Activated gamma-delta T cell treated with anti-CD3 and anti-CD28 coated beads, Interleukin-2, amount 50 U/mL, for 16 hours (primary cell): Measurements from ENCODE around the gene COL19A1.

Source experiments
- DNase-seq: peaks from one replicate; pipeline ENCODE4 v3.0.0-alpha.2; 2020; ENCODE audit warnings: low read depth

The COL19A1 gene

GRCh38 chr6:70171236-70171635 lies 304.9 kb downstream of the COL19A1 start:
- no peak for DNase-seq

- no peak for DNase-seq
Measured at GRCh38 chr6:70172252-70172651, 305.9 kb downstream of the COL19A1 start.

- DNase-seq, result no peak
Measured at GRCh38 chr6:70175770-70176169, 309.4 kb downstream of the COL19A1 start.

- no peak for DNase-seq
Measured at GRCh38 chr6:70176842-70177550, 310.6 kb downstream of the COL19A1 start.

DNA sequence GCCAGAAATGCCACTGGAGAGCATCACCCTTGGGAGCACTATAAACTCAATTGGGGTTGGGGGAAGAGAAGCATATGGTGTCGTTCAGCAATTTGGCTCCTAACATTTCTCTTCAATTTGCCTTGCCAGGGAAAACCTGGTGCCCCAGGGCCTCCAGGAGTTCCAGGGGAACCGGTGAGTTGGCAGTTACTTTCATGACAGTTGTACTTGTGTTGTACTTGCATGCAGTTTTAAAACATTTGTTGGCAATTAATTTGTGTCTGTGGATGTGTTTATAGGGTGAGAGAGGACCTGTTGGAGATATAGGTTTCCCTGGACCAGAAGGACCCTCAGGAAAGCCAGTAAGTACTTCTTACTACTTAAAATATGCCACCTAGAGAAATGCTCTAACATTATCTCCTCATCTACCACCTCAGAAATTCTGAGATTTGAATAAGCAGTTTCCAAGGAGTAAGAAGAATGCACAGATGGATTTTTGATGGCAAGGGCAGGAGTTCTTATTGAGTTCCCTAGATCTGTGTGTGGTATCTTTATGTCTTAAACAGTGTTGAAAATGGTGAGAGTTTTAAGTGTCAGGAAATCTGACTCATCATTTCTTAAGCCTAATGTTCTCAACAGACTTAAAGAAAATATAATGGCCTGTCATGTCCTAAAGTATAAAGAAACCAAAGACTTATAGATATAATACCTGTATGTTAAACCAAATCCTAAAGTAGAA lies 314.0 kb downstream of the COL19A1 start:
- no peak for DNase-seq

- no peak for DNase-seq
Measured at GRCh38 chr6:70180901-70181599, 314.7 kb downstream of the COL19A1 start.

GRCh38 chr6:70183538-70183937 lies 317.2 kb downstream of the COL19A1 start:
- DNase-seq, result no peak

DNA sequence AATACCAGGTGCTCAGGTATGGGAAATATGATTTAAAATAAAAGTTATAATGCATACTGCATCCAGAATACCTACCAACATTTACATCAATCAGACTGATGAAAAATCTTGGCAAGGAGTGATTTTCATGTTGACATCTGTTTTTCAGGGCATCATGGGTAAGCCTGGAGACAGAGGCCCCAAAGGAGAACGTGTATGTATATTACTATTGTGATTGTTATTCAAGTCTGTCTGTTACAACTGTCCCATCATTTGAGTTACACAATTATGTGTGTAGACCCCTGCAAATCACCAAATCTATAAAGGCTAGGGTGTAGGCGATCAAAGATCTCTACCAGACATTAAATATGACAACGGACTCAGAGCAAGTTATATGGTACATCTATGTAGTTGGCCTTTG lies 318.4 kb downstream of the COL19A1 start:
- no peak for DNase-seq

- no peak for DNase-seq
Measured at GRCh38 chr6:70186461-70186860, 320.1 kb downstream of the COL19A1 start.

GRCh38 chr6:70188202-70188601 lies 321.8 kb downstream of the COL19A1 start:
- DNase-seq, result no peak

DNA sequence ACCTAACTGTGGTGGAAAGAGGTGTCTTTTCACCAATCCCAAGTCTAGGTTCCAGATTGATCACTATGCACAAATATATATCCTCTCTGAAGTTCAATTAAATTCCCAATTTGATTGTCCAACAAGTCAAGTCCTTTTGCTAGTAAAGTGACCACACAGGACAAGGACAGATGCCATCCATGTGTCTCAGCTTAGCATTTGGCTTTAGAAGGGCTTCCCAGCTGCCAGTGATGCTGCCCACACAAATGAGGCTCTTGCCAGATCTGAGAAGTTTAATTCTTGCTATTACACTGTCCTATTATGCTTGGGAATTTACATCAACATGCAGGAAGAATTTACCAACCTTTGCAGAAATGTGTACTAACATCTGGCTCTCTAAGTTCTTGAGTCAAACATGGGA lies 328.1 kb downstream of the COL19A1 start:
- no peak for DNase-seq

DNA sequence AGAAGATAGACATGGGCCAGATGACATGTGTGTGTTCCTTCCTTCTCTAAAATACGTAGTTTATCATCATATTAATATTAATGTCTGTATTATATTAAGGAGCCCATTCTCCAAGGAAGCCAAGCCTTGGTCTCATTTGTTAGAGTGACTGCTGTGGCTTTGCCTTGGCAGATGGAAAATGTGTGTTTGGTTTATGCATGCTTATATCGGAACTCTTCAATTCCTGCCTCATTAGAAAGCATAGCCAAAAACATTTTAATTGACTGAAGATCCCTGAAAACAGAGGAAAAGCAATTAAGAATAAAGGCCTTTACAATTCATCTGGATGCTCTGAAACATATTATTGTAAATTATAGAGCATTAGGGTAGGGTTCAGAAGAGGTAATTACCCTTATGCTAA lies 330.2 kb downstream of the COL19A1 start:
- no peak for DNase-seq

DNA sequence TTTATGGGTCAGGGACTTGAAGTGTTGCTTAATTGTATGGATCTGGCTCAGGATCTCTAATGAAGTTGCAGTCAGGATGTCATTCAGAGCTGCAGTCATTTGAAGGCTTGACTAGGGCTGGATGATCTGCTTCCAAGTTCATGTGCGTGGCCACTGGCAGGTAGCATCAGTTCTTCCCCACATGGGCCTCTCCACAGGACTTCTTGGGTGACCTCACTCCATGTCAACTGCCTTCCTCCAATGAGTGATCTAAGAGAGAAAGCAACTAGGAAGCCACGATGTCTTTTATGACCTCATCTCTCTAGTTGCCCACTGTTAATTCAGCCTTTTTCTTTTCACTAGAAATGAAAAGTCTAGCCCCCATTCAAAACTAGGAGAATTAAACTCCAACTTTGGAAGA lies 332.4 kb downstream of the COL19A1 start:
- DNase-seq, result no peak

GRCh38 chr6:70208235-70208790 lies 342.0 kb downstream of the COL19A1 start:
- DNase-seq, result no peak

DNA sequence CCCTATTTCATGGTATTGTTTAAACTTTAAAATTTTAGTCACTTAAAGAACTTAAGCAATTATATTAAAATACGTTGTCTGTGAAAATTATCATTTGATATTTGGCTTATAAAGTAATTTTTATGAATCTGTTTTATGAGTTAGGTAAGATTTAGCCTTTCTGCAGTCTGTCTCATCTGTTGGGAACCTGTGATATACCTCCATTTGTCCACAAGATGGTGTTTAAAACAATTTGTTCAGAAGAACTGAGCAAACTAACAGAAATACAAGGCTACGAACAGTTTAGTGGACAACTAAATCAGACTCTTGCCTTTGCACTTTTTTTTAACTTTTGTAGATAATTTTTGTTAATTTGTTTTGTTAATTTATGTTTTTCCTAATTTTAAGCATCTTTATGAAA lies 344.1 kb downstream of the COL19A1 start:
- DNase-seq, result no peak

GRCh38 chr6:70215460-70216108 lies 349.2 kb downstream of the COL19A1 start:
- no peak for DNase-seq

DNA sequence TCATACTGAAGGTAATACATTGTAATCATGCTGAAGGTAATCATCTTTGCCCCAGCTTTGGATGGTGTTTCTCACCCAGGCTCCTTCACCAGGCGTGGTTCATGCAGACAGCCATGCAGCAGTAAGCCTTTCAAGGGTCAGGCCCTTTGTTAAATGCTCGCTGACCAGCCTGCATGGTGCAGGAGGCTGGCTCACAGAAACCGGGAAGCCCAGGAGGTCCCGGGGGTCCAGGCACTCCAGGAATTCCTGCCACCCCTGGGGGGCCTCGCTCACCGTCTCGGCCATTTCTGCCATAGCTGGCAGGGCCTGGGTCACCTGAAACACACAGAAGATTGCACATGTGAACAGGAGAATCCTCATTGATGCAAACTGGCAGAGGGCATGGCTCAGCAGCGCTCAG lies 350.4 kb downstream of the COL19A1 start:
- no peak for DNase-seq

DNA sequence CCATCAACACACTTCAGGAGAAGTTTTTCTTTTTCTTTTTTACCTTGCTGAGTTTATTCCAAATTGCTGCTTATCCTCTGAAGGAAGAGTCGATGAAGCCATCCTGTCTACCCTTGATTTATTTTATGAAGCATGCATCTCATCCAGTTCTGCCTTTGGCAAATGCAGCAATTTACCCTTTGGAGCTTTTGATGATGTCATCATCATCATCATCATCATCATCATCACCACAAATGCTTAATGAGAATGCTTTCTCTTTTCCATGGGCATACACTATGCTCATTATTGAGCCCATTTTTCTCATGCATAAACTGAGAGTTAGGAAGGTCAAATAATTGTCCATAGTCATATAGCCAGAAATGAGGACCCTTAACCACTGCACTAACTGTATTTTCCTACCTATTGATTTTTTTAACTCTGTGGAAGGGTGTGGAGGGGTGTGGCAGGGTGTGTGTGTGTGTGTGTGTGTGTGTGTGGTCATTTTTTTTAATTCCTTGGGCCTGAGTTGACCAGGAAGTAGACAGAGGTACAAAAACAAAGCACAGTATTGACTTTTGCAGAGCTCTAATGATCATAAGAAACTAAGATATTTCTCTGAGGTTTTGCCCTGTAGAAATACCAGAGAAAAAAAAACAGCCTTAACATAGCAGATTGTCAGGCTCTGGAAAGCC lies 353.7 kb downstream of the COL19A1 start:
- no peak for DNase-seq

DNA sequence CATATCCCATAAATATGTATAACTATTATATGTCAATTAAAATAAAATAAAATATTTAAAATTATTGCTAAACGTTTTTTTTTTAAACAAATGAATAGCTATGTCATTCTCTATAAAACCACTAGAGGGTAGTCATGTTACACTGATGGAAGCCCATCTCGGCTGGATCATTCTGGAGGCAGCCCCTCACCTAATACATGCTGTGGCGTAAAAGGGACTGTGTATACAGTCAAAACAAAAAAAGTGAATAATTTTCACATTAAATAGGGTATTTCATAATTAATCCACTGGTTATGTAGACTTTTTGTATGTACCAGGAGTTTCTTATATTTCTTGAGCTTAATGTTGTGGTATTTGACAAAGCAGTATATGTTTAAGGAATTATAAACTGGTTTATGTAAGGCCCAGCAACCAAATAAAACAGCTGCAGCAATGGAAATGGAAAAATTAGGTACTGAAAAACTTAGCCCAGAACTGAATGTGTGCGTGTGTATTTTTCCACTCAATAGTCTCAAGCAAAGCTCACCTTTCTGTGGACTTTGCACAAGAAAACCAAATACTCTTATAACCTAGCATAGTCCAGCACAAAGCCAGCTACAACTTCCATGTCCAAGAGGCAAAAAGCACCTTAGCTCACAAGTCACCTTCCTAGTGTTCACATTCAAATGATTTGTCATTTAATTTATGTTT lies 354.8 kb downstream of the COL19A1 start:
- DNase-seq, result no peak

DNA sequence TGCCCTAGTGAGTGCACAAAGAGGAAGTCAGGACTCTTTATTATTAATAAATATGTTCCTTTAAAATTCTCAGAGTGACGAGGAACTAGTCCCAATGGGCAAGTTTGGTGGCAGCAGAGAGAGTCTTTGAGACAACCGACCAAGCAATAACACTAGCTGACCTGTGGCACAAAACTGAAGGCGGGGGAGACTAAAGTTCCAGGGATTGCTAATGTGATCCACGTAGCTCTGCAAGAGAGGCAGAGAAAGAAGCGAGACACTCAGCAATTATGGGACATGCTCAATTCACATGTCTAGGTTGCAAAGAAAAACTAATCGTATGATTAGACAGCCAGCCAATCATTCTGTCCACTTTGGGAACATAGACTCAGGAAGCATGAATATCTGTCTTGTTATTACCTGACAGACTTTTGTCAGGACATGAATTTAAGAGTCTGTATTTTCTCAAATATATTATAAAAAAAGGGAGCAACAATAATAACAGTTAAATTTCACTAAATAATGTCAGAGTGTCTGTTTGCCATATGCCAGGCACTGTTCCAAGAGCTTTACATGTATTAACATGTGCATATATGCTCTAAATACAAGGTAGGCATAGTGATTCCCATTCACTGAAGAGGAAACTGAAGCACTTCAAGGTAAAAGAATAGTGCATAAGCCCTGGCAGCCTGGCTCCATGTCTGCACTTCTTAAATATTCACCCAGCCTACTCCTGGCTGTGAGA lies 355.5 kb downstream of the COL19A1 start:
- no peak for DNase-seq

DNA sequence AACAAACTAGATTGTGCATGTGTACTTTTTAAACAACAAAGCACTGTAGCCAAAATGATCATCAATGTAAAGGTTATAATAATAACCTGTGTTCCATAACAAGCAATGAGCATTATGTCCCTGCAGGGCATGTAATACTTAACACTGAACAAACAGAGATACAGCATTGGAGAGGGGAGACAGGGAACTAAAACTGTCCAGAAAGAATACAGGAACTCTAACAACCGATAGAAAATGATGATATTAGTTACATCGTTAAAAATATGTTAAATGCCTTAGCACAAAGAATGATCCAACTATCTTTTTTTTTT lies 356.0 kb downstream of the COL19A1 start:
- DNase-seq, result no peak
